Stomach (tissue), 4 donors: Measurements from ENCODE around the gene PRDM16.

ENCODE experiments used
- EP300 ChIP-seq: sonication (generic); formaldehyde crosslinking; IDR thresholded peaks from one replicate; pipeline ENCODE4 v1.6.1; 2017; ENCODE audit warnings: antibody characterized with exemption
- TF ChIP-seq, protein P1 (sequence below), 7 experiments: fragments of 450-650 bp in 4 of 7; fragments of 200-600 bp in 3 of 7; sonication (generic) in 3 of 7; IDR thresholded peaks; one replicate each; pipeline ENCODE4 v1.5.1; 2016 to 2019; ENCODE audit warnings: antibody characterized with exemption in 7 of 7, control low read depth in 2 of 7, mild to moderate bottlenecking in 1 of 7

DNA sequence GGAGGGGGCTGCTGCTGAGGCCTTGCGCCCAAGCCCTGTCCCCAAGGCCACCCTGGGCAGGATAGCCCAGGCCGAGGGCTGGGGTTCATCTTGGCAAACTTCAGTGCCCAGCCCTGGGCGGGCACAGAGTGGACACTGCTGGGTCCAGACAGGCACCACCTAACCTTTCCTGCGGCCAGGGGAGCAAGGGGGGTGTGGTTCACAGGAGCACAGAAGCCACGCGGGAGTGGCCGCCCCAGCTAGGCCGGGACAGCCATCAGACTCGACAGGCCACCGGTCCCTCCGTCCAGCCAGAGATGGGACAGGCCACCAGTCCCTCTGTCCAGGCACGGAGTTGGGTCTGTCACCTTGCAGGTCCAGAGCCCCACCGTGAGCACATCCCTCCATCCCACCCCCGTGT lies 414.4 kb downstream of the PRDM16 start:
- TF ChIP-seq, protein P1, sequence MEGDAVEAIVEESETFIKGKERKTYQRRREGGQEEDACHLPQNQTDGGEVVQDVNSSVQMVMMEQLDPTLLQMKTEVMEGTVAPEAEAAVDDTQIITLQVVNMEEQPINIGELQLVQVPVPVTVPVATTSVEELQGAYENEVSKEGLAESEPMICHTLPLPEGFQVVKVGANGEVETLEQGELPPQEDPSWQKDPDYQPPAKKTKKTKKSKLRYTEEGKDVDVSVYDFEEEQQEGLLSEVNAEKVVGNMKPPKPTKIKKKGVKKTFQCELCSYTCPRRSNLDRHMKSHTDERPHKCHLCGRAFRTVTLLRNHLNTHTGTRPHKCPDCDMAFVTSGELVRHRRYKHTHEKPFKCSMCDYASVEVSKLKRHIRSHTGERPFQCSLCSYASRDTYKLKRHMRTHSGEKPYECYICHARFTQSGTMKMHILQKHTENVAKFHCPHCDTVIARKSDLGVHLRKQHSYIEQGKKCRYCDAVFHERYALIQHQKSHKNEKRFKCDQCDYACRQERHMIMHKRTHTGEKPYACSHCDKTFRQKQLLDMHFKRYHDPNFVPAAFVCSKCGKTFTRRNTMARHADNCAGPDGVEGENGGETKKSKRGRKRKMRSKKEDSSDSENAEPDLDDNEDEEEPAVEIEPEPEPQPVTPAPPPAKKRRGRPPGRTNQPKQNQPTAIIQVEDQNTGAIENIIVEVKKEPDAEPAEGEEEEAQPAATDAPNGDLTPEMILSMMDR (IDR thresholded peaks at IDR 0.05), result no peak
- no peak for TF ChIP-seq EP300
